Keratinocyte (primary cell): ENCODE measurements around the gene NCOA7. TPM values are rescaled to one million over a fixed set of nuclear protein-coding genes. Genes with fewer than 3 reads are reported as not detected.

Source experiments
- DNase-seq: peaks from one replicate; pipeline ENCODE4 v3.0.0-alpha.2; 2011; ENCODE audit warnings: low read depth, missing footprints, low spot score
- FAIRE-seq: peaks from 2 replicates; lab custom pipeline; 2011; peaks lifted over from hg19 to GRCh38; lab: Jason Lieb, UNC
- H2AFZ ChIP-seq: 2 replicates; pipeline ENCODE4 v1.6.0; 2012; ENCODE audit warnings: low read length, control low read depth, inconsistent platforms; ENCODE audit not compliant: control insufficient read depth
- H3K27ac ChIP-seq: 2 replicates; pipeline ENCODE4 v1.5.1; 2011; ENCODE audit warnings: low read length; ENCODE audit not compliant: control insufficient read depth, insufficient read depth
- H3K27me3 ChIP-seq: 3 replicates; pipeline ENCODE4 v1.6.0; 2011; ENCODE audit warnings: low read length; ENCODE audit not compliant: control insufficient read depth, insufficient read depth; ENCODE audit errors: extremely low read depth
- H3K36me3 ChIP-seq, 2 experiments: 2 replicates in 1 of 2; 3 replicates in 1 of 2; pipeline ENCODE4 v1.5.1; 2011; ENCODE audit warnings: low read length in 2 of 2, mild to moderate bottlenecking in 1 of 2; ENCODE audit not compliant: control insufficient read depth in 2 of 2, insufficient read depth in 2 of 2; ENCODE audit errors: extremely low read depth in 1 of 2
- H3K4me1 ChIP-seq: 3 replicates; pipeline ENCODE4 v1.5.1; 2011; ENCODE audit warnings: low read length; ENCODE audit not compliant: control insufficient read depth, insufficient read depth; ENCODE audit errors: extremely low read depth
- H3K4me2 ChIP-seq: 3 replicates; pipeline ENCODE4 v1.6.0; 2011; ENCODE audit warnings: low read depth, low read length; ENCODE audit not compliant: control insufficient read depth, insufficient read depth; ENCODE audit errors: extremely low read depth
- H3K4me3 ChIP-seq, 3 experiments: fragments of 200-600 bp in 1 of 3; sonication (generic) in 1 of 3; 2 replicates in 2 of 3; 3 replicates in 1 of 3; pipeline ENCODE4 v1.5.1; 2011 to 2016; ENCODE audit warnings: low read length in 3 of 3, mild to moderate bottlenecking in 3 of 3, control low read depth in 2 of 3, inconsistent platforms in 1 of 3, low read depth in 1 of 3, mixed read lengths in 1 of 3, mixed run types in 1 of 3, moderate library complexity in 1 of 3; ENCODE audit not compliant: control insufficient read depth in 2 of 3, insufficient read depth in 2 of 3; ENCODE audit errors: extremely low read depth in 1 of 3
- H3K79me2 ChIP-seq: 2 replicates; pipeline ENCODE4 v1.6.0; 2012; ENCODE audit warnings: low read length; ENCODE audit not compliant: control insufficient read depth, insufficient read depth
- H3K9ac ChIP-seq: 3 replicates; pipeline ENCODE4 v1.6.0; 2011; ENCODE audit warnings: low read length; ENCODE audit not compliant: control insufficient read depth, insufficient read depth; ENCODE audit errors: extremely low read depth
- H3K9me1 ChIP-seq: 3 replicates; pipeline ENCODE4 v1.6.0; 2011; ENCODE audit warnings: low read length; ENCODE audit not compliant: control insufficient read depth, insufficient read depth; ENCODE audit errors: extremely low read depth
- H3K9me3 ChIP-seq: 2 replicates; pipeline ENCODE4 v1.5.1; 2012; ENCODE audit warnings: low read depth, low read length; ENCODE audit not compliant: control insufficient read depth
- H4K20me1 ChIP-seq: 3 replicates; pipeline ENCODE4 v1.6.0; 2011; ENCODE audit warnings: low read length; ENCODE audit not compliant: control insufficient read depth, insufficient read depth; ENCODE audit errors: extremely low read depth
- EZH2 ChIP-seq: IDR thresholded peaks from one replicate; pipeline ENCODE4 v1.6.1; 2012; ENCODE audit warnings: inconsistent platforms, mild to moderate bottlenecking, low read length, moderate library complexity
- dilution Hi-C: fragments of 300-500 bp; cut with MboI; formaldehyde crosslinking; loops from one replicate; pipeline ENCODE4 v1.7.0; 2020; ENCODE audit warnings: low sequenced_read_pairs; ENCODE audit not compliant: extremely low pct_ligation_motif_present
- polyA plus RNA-seq, 5 experiments: library from polyadenylated mRNA; depleted of rRNA in 3 of 5; stranded (reverse) in 3 of 5; stranded (forward) in 1 of 5; unstranded in 1 of 5; fragments of >200 nt; gene quantifications; 1 replicate in 1 of 5; 2 replicates in 3 of 5; 3 replicates in 1 of 5; pipeline versions ENCODE4 v1.2.1 to v1.2.3, GENCODE V29; 2011 to 2012; ENCODE audit warnings: missing spikeins in 2 of 5, low read depth in 1 of 5, low replicate concordance in 1 of 5
- TF ChIP-seq, protein P1 (sequence below), 3 experiments: IDR thresholded peaks in 1 of 3; conservative IDR thresholded peaks in 1 of 3; optimal IDR thresholded peaks in 1 of 3; 2 replicates in 2 of 3; 3 replicates in 1 of 3; pipeline versions ENCODE3 to v1.5.1; 2011; ENCODE audit warnings: low read length in 3 of 3, mild to moderate bottlenecking in 3 of 3, moderate library complexity in 2 of 3, control low read depth in 1 of 3, inconsistent platforms in 1 of 3; ENCODE audit not compliant: insufficient read depth in 2 of 3; ENCODE audit errors: extremely low read depth in 1 of 3

Gene NCOA7
- polyA plus RNA-seq, 1 donor (not counting 4 experiments of a cell fraction or from before 2014, with no cell fraction given): 20.5 TPM

DNA sequence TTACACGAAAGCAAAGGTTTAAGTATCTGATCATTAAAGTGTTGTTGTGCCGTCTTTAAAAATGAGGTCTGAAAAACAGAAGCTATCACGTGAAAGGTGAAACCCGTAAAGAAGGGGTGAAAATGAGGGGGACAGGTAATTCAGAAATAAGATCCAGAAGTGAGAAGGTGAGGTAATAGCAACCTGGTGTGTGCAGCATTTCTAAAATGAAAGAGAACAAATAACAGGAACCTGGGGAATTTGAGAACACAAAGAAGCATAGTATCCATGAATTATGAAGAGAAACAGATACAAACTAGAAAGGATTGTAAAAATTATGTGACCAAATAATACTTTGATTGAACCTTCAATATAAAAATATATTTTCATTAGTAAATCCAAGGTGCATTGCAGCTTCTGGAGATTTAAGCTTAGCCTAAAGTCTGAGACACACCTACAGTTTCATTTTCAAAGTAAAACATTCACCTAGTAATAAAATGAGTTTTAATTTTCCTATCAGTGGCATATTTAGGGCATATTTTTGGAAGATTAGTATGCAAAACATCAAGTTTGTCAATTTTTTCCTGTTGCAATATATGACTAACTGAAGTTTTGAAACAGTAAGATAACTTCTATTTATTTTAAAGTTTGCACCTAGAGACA lies 39.9 kb upstream of the NCOA7 start:
- no peak overlapping the region for H3K9ac ChIP-seq
- DNase-seq (no peak), FAIRE-seq (no peak)
- no peaks in the 10 kb centered on the region for H3K79me2 ChIP-seq
- H3K36me3 ChIP-seq: no peaks in the 10 kb centered on the region
- no peak overlapping the region for H3K4me3 ChIP-seq
- no peaks in the 10 kb centered on the region for H4K20me1 ChIP-seq
- H2AFZ ChIP-seq: no peak overlapping the region
- H3K27ac ChIP-seq: no peak overlapping the region
- dilution Hi-C loops: loop anchor here (25.0 kb wide), 2 partner anchors 239 to 414 kb away; no protein-coding TSS in a partner anchor
- H3K9me3 ChIP-seq: no peaks in the 10 kb centered on the region
- H3K27me3 ChIP-seq: peaks cover 61% of the 10 kb centered on the region
- H3K4me2 ChIP-seq: no peak overlapping the region
- no peak for TF ChIP-seq EZH2
- peaks cover 24% of the 10 kb centered on the region for H3K4me1 ChIP-seq
- H3K9me1 ChIP-seq: no peaks in the 10 kb centered on the region

DNA sequence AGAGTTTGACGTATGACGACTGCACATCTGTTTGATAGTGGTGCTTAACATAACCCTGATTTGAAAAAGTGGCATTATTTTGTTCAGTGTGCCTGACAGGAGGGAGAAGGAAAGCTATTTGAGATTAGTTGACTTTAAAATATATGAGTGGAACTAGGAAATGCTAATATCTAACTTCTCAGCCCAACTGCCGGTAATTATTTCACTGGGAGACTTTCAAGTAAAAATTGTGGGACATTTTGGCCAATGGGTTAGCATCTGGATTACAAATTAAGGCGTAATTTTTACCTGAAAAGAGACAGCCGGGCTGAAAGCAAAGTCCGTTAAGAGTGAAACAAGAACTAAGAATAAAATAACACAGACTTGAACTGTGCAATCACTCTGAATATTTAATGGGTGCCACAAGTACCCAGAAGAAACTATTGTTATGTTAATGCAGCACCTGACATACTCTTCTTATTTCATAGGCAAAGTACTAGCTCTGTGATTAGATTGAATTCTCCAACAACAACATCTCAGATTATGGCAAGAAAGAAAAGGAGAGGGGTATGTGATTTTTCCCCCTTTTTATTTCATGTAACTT lies 39.3 kb upstream of the NCOA7 start:
- H3K4me3 ChIP-seq: no peak overlapping the region
- dilution Hi-C loops: loop anchor here (25.0 kb wide), 2 partner anchors 239 to 414 kb away; no protein-coding TSS in a partner anchor
- DNase-seq (no peak), FAIRE-seq (no peak)
- no peaks in the 10 kb centered on the region for H3K36me3 ChIP-seq
- no peak overlapping the region for H2AFZ ChIP-seq
- no peaks in the 10 kb centered on the region for H3K9me3 ChIP-seq
- TF ChIP-seq, protein P1, sequence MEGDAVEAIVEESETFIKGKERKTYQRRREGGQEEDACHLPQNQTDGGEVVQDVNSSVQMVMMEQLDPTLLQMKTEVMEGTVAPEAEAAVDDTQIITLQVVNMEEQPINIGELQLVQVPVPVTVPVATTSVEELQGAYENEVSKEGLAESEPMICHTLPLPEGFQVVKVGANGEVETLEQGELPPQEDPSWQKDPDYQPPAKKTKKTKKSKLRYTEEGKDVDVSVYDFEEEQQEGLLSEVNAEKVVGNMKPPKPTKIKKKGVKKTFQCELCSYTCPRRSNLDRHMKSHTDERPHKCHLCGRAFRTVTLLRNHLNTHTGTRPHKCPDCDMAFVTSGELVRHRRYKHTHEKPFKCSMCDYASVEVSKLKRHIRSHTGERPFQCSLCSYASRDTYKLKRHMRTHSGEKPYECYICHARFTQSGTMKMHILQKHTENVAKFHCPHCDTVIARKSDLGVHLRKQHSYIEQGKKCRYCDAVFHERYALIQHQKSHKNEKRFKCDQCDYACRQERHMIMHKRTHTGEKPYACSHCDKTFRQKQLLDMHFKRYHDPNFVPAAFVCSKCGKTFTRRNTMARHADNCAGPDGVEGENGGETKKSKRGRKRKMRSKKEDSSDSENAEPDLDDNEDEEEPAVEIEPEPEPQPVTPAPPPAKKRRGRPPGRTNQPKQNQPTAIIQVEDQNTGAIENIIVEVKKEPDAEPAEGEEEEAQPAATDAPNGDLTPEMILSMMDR (optimal IDR thresholded peaks at IDR 0.05 in 1 of 3, IDR thresholded peaks at IDR 0.05 in 1 of 3, conservative IDR thresholded peaks at IDR 0.05 in 1 of 3; ENCODE audit: extremely low read depth in 1 of 3, insufficient read depth in 2 of 3, low read length in 3 of 3): no peak
- TF ChIP-seq EZH2: no peak
- no peaks in the 10 kb centered on the region for H3K9me1 ChIP-seq
- H4K20me1 ChIP-seq: no peaks in the 10 kb centered on the region
- no peak overlapping the region for H3K4me2 ChIP-seq
- peaks cover 24% of the 10 kb centered on the region for H3K4me1 ChIP-seq
- peaks cover 55% of the 10 kb centered on the region for H3K27me3 ChIP-seq
- no peak overlapping the region for H3K27ac ChIP-seq
- no peak overlapping the region for H3K9ac ChIP-seq
- H3K79me2 ChIP-seq: no peaks in the 10 kb centered on the region
